CD4-positive, CD25-positive, alpha-beta regulatory T cell (primary cell): ENCODE results near the gene CLTRN. TPM values are rescaled to one million over a fixed set of nuclear protein-coding genes. Genes with fewer than 3 reads are reported as not detected.

Experiments
- ATAC-seq, 2 donors: fragments of 150-1000 bp; cut with Tn5 transposase; one replicate each; pipeline ENCODE4 v1.10.0; 2021; ENCODE audit warnings: low read depth in 2 of 2, moderate number of reproducible peaks in 2 of 2, moderate library complexity in 1 of 2
- DNase-seq, 3 donors: peaks; one replicate each; pipeline versions ENCODE4 v3.0.0 to v3.0.0-alpha.2; 2012 to 2022; ENCODE audit warnings: mixed read lengths in 1 of 3
- H3K27ac ChIP-seq: one replicate; pipeline ENCODE4 v1.7.0; 2013; ENCODE audit warnings: mild to moderate bottlenecking, low read length; ENCODE audit not compliant: insufficient read depth, poor library complexity, severe bottlenecking
- H3K27me3 ChIP-seq: one replicate; pipeline ENCODE4 v1.7.0; 2013; ENCODE audit warnings: low read length; ENCODE audit not compliant: control insufficient read depth, insufficient read depth
- H3K36me3 ChIP-seq: one replicate; pipeline ENCODE4 v1.7.0; 2013; ENCODE audit warnings: mild to moderate bottlenecking, low read length, moderate library complexity; ENCODE audit not compliant: control insufficient read depth, insufficient read depth
- H3K4me1 ChIP-seq: 2 replicates; pipeline ENCODE4 v1.7.0; 2013; ENCODE audit warnings: mild to moderate bottlenecking, low read length; ENCODE audit not compliant: insufficient read depth, control insufficient read depth, poor library complexity, severe bottlenecking
- H3K4me3 ChIP-seq: one replicate; pipeline ENCODE4 v1.7.0; 2013; ENCODE audit warnings: low read depth, mild to moderate bottlenecking, low read length, moderate library complexity
- H3K9me3 ChIP-seq, 2 experiments: 1 replicate in 1 of 2; 2 replicates in 1 of 2; pipeline ENCODE4 v1.7.0; 2013; ENCODE audit warnings: low read length in 2 of 2, mild to moderate bottlenecking in 1 of 2, moderate library complexity in 1 of 2; ENCODE audit not compliant: control insufficient read depth in 2 of 2
- H3K27ac Mint-ChIP-seq, 3 donors: one replicate each; pipeline ENCODE4 v1.8.0; 2020 to 2022; ENCODE audit warnings: mild to moderate bottlenecking in 3 of 3, mixed read lengths in 3 of 3, moderate library complexity in 2 of 3
- H3K27me3 Mint-ChIP-seq: one replicate; pipeline ENCODE4 v1.8.0; 2022; ENCODE audit warnings: mild to moderate bottlenecking, mixed read lengths
- H3K36me3 Mint-ChIP-seq: one replicate; pipeline ENCODE4 v1.8.0; 2020; ENCODE audit warnings: mixed read lengths
- H3K4me1 Mint-ChIP-seq, 4 donors: one replicate each; pipeline ENCODE4 v1.8.0; 2020 to 2022; ENCODE audit warnings: mixed read lengths in 4 of 4, mild to moderate bottlenecking in 1 of 4
- H3K4me3 Mint-ChIP-seq, 4 donors: one replicate each; pipeline ENCODE4 v1.8.0; 2020 to 2022; ENCODE audit warnings: mild to moderate bottlenecking in 4 of 4, mixed read lengths in 4 of 4, moderate library complexity in 3 of 4
- H3K9me3 Mint-ChIP-seq, 7 donors: one replicate each; pipeline ENCODE4 v1.8.0; 2020 to 2022; ENCODE audit warnings: mixed read lengths in 7 of 7, mild to moderate bottlenecking in 3 of 7, moderate library complexity in 2 of 7
- polyA plus RNA-seq, 4 donors: library from polyadenylated mRNA; unstranded; fragments of 300-500 nt; fragmentation: Illumina TruSeq; gene quantifications; one replicate each; pipeline ENCODE4 v1.2.3, GENCODE V29; 2021
- total RNA-seq: library from RNA; stranded (reverse); gene quantifications from one replicate; pipeline ENCODE4 v1.2.3, GENCODE V29; 2022

Gene CLTRN
- total and polyA plus RNA-seq, 5 donors from 2014 or later: 0.11 to 0.17 (median 0.17) TPM; not detected in 2

GRCh38 chrX:15600745-15601144, 63.9 kb downstream of the CLTRN start, which contains the start of gene ACE2:
Gene ACE2, minus strand, starts transcription at chrX:15600960. Its CDS starts 49 bp downstream, at chrX:15600911.
- Histone ChIP-seq H3K27ac (no peak within 1 kb of the TSS), H3K4me3 (no peak within 1 kb of the TSS), H3K9me3 (no peaks in the 10 kb centered on the region), H3K36me3 (no peaks in the 10 kb centered on the region), H3K27me3 (no peaks in the 10 kb centered on the region), H3K4me1 (no peaks in the 10 kb centered on the region)
- no peak for DNase-seq
- H3K4me1 Mint-ChIP-seq: no peaks in the 10 kb centered on the region
- no peak within 1 kb of the TSS for H3K4me3 Mint-ChIP-seq
- peak within 1 kb of the TSS in 1 of 3 donors; percentile 53 for H3K27ac Mint-ChIP-seq
- H3K27me3 Mint-ChIP-seq: no peaks in the 10 kb centered on the region
- ATAC-seq: no peak
- H3K9me3 Mint-ChIP-seq: peaks cover 0 to 3% (median 0%) of the 10 kb centered on the region in 7 donors
- H3K36me3 Mint-ChIP-seq: no peaks in the 10 kb centered on the region

DNA sequence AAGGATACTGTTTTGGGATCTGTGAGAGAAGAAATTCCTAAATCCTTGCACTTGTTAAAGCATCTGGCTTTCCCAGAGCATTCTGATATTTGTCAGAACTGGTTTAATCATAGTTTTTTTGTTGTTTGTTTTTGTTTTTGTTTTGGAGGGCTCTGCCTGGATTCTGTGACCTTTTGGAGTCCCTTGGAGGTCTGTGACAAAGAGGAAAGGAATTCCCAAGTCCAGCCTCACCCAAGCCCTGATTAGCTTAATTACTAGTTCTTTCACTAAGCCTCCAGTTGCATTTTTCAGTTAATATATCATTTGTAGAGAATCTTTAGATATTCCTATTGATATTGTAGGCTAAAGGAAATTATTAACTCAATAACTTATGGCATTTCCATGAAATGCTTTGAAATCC, 64.6 kb downstream of the CLTRN start:
- no peaks in the 10 kb centered on the region for H3K27me3 ChIP-seq
- no peak overlapping the region for H3K27ac ChIP-seq

DNA sequence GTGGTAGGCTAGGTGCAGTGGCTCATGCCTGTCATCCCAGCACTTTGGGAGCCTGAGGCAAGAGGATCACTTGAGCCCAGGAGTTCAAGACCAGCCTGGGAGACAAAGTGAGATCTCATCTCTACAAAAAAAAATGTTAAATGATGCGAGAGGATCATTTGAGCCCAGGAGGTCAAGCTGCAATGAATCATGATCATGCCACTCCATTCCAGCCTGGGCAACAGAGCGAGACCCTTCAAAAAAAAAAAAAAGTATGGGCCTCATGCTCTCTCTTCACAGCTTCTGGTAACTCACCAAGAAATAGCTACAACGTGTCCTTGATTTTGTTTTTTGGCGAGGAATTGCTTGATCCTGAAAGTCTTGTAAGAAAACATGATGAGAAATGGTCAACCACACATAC, 65.1 kb downstream of the CLTRN start:
- Histone ChIP-seq H3K36me3 (no peaks in the 10 kb centered on the region), H3K27me3 (no peaks in the 10 kb centered on the region), H3K27ac (no peak overlapping the region), H3K4me3 (no peak overlapping the region), H3K4me1 (no peaks in the 10 kb centered on the region), H3K9me3 (no peaks in the 10 kb centered on the region)
- DNase-seq (no peak), ATAC-seq (no peak)
- Mint-ChIP-seq H3K27ac (no peak overlapping the region), H3K27me3 (no peaks in the 10 kb centered on the region), H3K9me3 (peaks cover 0 to 3% (median 0%) of the 10 kb centered on the region in 7 donors), H3K4me1 (no peaks in the 10 kb centered on the region), H3K36me3 (no peaks in the 10 kb centered on the region), H3K4me3 (no peak overlapping the region)

More for the DNA sequence above, 64.6 kb downstream of the CLTRN start:
- Mint-ChIP-seq H3K4me1 (no peaks in the 10 kb centered on the region), H3K9me3 (peaks cover 0 to 3% (median 0%) of the 10 kb centered on the region in 7 donors), H3K27ac (no peak overlapping the region), H3K4me3 (no peak overlapping the region), H3K27me3 (no peaks in the 10 kb centered on the region), H3K36me3 (no peaks in the 10 kb centered on the region)
- no peak for ATAC-seq
- no peak for DNase-seq
- no peaks in the 10 kb centered on the region for H3K9me3 ChIP-seq
- no peak overlapping the region for H3K4me3 ChIP-seq
- H3K4me1 ChIP-seq: no peaks in the 10 kb centered on the region
- H3K36me3 ChIP-seq: no peaks in the 10 kb centered on the region

GRCh38 chrX:15598026-15598425, 66.6 kb downstream of the CLTRN start:
- Histone ChIP-seq H3K27me3 (no peaks in the 10 kb centered on the region), H3K27ac (no peak overlapping the region), H3K36me3 (no peaks in the 10 kb centered on the region), H3K4me3 (no peak overlapping the region), H3K9me3 (no peaks in the 10 kb centered on the region), H3K4me1 (no peaks in the 10 kb centered on the region)
- Mint-ChIP-seq H3K36me3 (no peaks in the 10 kb centered on the region), H3K4me3 (no peak overlapping the region), H3K27me3 (no peaks in the 10 kb centered on the region), H3K27ac (no peak overlapping the region), H3K9me3 (peaks cover 0 to 3% (median 0%) of the 10 kb centered on the region in 7 donors), H3K4me1 (no peaks in the 10 kb centered on the region)
- ATAC-seq (no peak), DNase-seq (no peak)

GRCh38 chrX:15594371-15594770, 70.2 kb downstream of the CLTRN start:
- Mint-ChIP-seq H3K36me3 (no peaks in the 10 kb centered on the region), H3K27me3 (no peaks in the 10 kb centered on the region), H3K9me3 (peaks cover 0 to 1% (median 0%) of the 10 kb centered on the region in 7 donors), H3K4me3 (no peak overlapping the region), H3K27ac (no peak overlapping the region), H3K4me1 (no peaks in the 10 kb centered on the region)
- DNase-seq: no peak
- Histone ChIP-seq H3K4me1 (no peaks in the 10 kb centered on the region), H3K36me3 (no peaks in the 10 kb centered on the region), H3K27me3 (no peaks in the 10 kb centered on the region), H3K9me3 (no peaks in the 10 kb centered on the region), H3K4me3 (no peak overlapping the region), H3K27ac (no peak overlapping the region)
- no peak for ATAC-seq

DNA sequence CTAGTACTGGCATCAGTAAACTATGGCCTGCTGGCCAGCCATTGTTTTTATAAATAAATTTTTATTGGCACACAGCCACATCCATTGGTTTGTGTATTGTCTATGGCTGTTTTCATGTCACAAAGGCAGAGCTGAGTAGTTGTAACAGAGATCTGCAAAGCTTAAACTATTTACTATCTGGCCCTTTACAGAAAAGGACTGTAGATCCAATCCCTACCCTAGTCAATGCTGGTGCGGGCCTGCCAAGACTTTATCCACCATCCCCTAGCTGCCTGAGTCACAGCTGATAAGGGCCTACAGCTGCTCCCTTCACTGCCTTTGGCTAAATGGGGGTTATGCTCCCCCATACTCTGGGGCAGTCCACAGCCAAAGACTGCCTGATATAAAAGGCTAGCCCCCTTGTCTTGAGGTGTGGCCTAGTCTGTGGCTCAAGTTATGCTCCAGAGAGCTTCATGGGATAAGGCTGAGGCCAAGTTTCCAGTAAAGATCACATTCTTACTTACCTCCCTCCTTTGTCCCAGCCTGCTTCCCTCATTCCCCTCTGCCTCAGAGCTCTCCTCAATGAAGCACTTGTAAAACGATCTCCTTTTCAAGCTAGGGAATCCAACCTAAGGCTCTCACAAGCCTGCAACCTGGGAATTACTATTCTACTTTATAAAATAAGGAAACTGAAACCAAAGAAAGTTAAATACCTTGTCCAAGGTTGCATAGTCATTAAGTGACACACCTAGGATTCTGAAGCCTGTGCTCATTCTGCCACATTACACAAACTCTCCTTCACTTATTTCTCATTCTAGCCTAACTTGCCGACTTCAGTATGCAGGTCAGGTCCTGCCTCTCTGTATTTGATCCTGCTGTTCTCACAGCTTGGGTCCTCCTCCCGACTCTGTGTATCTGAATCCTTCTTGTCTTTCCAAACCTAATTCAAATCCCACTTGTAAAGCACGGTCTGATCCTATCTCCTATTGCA, 84.5 kb downstream of the CLTRN start:
- no peak for ATAC-seq
- Mint-ChIP-seq H3K27ac (no peak overlapping the region), H3K36me3 (no peaks in the 10 kb centered on the region)

More for the DNA sequence above, 84.5 kb downstream of the CLTRN start:
- Histone ChIP-seq H3K27ac (no peak overlapping the region), H3K27me3 (no peaks in the 10 kb centered on the region), H3K9me3 (no peaks in the 10 kb centered on the region), H3K4me1 (no peaks in the 10 kb centered on the region), H3K4me3 (no peak overlapping the region), H3K36me3 (no peaks in the 10 kb centered on the region)
- Mint-ChIP-seq H3K4me3 (no peak overlapping the region), H3K9me3 (peaks cover 0 to 2% (median 0%) of the 10 kb centered on the region in 7 donors), H3K27me3 (no peaks in the 10 kb centered on the region), H3K4me1 (no peaks in the 10 kb centered on the region)
- DNase-seq: no peak
